ENCODE results near the gene RPL10A.

DNA sequence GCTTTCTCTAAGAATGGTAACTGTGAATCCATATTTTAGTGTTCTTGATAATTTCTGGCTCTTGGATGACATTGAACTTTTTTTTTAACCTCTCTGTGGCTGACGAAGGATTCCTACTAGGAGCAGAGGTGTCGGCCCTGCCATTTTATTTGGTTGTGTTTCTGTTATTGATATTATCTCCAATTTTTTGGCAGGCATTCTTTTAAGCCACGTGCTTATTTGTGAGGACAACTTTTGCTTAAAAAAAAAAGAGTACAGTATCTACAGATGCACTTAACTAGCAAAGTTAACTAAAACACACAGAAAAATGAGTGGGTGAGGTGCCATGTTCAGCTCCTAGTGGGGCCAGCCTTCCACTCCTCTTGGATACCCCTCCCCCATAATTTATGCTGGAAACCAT, 15.0 kb upstream of the RPL10A start:
- TF ChIP-seq, protein P1, sequence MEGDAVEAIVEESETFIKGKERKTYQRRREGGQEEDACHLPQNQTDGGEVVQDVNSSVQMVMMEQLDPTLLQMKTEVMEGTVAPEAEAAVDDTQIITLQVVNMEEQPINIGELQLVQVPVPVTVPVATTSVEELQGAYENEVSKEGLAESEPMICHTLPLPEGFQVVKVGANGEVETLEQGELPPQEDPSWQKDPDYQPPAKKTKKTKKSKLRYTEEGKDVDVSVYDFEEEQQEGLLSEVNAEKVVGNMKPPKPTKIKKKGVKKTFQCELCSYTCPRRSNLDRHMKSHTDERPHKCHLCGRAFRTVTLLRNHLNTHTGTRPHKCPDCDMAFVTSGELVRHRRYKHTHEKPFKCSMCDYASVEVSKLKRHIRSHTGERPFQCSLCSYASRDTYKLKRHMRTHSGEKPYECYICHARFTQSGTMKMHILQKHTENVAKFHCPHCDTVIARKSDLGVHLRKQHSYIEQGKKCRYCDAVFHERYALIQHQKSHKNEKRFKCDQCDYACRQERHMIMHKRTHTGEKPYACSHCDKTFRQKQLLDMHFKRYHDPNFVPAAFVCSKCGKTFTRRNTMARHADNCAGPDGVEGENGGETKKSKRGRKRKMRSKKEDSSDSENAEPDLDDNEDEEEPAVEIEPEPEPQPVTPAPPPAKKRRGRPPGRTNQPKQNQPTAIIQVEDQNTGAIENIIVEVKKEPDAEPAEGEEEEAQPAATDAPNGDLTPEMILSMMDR (IDR thresholded peaks at IDR 0.05; ENCODE audit: borderline replicate concordance, extremely low read depth, low read length, poor library complexity, severe bottlenecking) = no peak
- no peak for TF ChIP-seq EZH2 (IDR thresholded peaks at IDR 0.05; ENCODE audit: borderline replicate concordance, low read depth, low read length, severe bottlenecking)
